LNCaP clone FGC (cell line): ENCODE results near the gene NMT1.

Experiments
- DNase-seq: peaks from one replicate; pipeline ENCODE4 v3.0.0-alpha.2; 2011; ENCODE audit warnings: low read depth
- H3K4me3 ChIP-seq: 2 replicates; pipeline ENCODE4 v1.5.1; 2011; ENCODE audit warnings: mild to moderate bottlenecking, low read depth, low read length, control low read depth
- CTCF ChIP-seq: IDR thresholded peaks from 2 replicates; pipeline ENCODE4 v1.5.1; 2012; ENCODE audit warnings: mild to moderate bottlenecking; ENCODE audit not compliant: control insufficient read depth, insufficient read depth; ENCODE audit errors: extremely low read depth

Gene NMT1

GRCh38 chr17:45104497-45104896 is 43.4 kb downstream of the NMT1 start:
- no peak overlapping the region for H3K4me3 ChIP-seq
- DNase-seq: no peak
- no peak for TF ChIP-seq CTCF

- DNase-seq: no peak
- no peak overlapping the region for H3K4me3 ChIP-seq
- TF ChIP-seq CTCF: no peak
These were observed 43.9 kb downstream of the NMT1 start for GRCh38 chr17:45104907-45105624.

GRCh38 chr17:45106096-45106495 is 45.0 kb downstream of the NMT1 start:
- TF ChIP-seq CTCF: no peak
- no peak overlapping the region for H3K4me3 ChIP-seq
- no peak for DNase-seq

GRCh38 chr17:45106582-45106981 is 45.5 kb downstream of the NMT1 start:
- no peak for TF ChIP-seq CTCF
- no peak overlapping the region for H3K4me3 ChIP-seq
- no peak for DNase-seq

- no peak overlapping the region for H3K4me3 ChIP-seq
- no peak for DNase-seq
- TF ChIP-seq CTCF: no peak
These were observed 46.3 kb downstream of the NMT1 start for GRCh38 chr17:45107293-45108010.

- DNase-seq: no peak
- no peak for TF ChIP-seq CTCF
- H3K4me3 ChIP-seq: no peak overlapping the region
These were observed 46.9 kb downstream of the NMT1 start for GRCh38 chr17:45108051-45108450.
